COLO668 (cell line): Measurements from ENCODE around the gene MCAT.

ENCODE experiments used
- DNase-seq: peaks from one replicate; lab custom pipeline; 2025; ENCODE audit not compliant: unreplicated experiment; lab: John Stamatoyannopoulos, UW

MCAT gene

DNA sequence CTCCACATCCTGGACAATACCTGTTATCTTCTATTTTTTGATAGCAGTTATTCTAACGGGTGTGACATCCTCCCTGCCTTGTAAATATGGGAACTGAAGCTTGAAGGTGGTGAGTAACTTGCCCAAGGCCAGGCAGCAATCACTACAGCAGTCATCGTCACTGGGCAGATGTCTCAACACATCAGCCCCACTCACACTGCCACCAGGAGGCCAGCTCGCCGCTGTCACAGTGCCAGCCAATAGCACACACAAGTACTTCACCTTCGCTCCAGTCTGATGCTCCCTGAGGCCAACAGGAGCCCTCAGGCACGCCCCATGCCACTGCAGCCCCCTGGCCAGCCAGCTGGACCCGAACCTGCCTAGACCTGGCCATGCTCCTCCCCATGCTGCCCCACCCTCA is 49.1 kb downstream of the MCAT start:
- DNase-seq, result peak; percentile 85

DNA sequence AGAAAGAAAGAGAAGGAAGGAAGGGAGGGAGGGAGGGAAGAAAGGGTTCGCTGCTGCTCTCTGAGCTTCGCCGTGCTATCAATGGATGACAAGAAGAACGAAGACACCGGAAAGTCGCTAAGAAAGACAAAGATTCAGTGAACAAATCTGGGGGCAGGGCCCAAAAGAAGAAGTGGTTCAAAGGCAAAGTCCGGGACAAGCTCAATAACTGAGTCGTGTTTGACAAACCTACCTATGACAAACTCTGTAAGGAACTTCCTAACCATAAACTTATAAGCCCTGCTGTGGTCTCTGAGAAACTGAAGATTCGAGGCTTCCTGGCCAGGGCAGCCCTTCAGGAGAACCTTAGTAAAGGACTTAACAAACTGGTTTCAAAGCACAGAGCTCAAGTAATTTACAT is 51.1 kb downstream of the MCAT start:
- no peak for DNase-seq

DNA sequence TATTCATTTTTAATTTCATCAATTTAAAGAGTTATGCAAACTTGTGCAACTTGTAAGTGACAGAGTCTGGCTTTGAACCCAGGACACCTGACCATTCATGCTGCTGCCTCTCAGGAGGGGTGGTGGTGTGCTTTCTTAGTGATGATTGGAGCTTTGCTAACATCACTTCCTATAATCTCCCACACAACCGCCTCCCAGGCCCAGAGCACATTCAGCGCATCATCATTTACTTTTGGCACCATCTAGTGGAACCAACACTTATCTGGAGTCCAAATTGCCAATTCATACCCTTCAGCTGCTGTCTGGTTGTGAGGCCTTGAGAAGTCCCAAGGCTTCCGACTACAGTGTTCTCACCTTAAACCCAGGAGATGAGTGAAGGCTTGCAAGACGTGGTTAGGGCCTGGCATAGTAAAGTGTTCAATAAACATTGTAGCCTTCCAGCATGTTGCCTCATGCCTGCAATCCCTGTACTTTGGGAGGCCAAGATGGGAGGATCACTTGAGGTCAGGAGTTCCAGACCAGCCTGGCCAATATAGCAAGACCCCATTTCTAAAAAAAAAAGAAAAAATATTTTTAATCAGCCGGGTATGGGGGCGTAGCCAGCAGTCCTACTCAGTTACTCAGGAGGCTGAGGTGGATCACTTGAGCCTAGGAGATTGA is 52.9 kb downstream of the MCAT start:
- peak; percentile 58 for DNase-seq

DNA sequence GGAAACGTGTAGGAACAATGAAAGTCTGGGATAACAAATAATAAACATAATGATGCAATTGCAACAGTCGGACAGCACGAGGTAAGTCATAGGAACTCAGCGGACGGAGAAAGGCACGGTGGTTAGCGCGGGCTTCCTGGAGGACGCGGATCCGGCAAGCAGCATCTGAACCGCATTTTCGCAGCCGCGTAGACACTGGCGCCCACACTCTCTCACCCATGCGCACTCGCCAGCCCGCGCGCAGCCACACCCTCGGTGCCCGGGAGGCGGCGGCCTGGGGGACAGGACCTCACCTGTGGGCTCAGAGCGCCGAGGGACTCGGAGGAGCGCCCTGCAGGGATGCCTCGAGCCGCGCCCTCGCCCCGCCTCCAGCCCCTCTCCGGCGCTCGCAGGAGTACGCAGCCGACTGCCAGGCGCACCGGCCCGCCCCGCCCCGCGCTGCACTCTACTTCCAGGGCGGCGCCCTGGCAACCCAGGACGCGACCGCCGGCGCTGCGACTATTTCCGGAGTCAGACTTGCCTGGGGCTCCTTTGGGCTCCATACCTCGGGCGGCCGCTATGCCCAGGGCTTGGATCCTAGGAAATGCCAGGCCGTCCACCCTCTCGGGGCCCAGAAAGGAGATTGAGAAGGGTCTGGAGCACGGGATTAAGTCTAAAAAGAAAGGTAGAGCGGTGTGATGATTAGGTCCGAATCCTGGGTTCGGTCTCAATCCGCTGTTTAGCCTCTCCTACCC is 54.0 kb downstream of the MCAT start, which contains the start of gene TTLL1:
TTLL1 (minus strand) TSS at position 408 of the 734 bp plus-strand sequence. CDS start 13,805 bp downstream, outside the sequence.
- peak; percentile 96 for DNase-seq

DNA sequence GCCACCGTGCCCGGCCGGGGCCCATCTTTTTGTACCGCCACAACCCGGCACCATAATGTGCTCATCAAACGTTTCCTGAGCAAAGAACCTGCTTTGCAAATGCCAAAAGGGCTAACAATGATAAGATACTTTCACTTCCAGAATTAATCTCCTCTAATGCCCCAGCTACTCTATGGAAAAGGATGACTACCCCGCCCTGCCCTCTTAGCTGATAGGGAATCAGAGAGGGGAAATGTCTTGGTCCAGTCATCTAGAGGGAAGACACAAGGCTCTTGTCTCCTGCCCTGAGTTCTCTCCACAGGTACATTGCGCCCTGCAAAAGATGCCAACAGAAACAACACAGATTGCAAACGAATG is 54.6 kb downstream of the MCAT start:
- no peak for DNase-seq

DNA sequence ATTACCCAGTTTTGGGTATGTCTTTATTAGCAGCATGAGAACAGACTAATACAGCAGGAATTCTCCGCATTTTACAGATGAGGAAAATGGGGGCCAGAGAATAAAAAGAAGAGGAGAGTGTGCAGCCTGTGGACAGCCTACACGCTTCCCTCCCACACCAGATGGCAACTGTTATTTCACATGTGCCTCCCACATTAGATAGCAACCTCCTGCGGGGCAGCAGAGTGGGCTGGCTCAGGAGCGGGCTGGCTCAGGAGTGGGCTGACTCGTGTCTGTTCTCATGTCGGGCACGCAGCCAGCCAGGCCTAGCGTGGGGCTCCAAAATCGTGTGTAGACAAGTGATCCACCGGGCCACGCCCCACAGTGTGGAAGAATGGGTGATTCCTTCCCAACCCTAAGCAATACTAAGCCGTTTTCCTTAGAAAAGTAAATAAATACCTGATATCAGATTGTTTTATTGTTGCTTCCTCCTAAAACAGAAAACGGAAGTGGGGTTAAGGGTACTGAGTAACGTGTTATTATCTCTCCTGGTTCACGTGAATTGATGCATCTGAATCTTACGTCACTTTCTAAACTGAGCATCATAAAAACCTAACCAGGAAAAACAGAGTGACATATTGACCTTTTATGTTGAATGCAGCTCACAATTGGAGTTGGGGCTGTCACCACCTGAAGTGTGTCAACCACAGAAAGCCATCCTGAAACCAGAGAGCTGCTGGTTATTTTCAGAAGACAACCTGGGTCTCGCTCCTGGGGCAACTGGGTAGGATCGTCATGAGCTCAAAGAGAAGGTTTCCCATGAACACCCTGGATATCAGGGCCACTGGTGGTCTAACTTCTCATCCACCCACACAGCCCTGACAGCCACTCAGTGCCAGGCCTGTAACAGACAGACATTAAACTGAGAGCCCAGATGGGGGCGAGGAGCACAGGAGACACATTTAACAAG is 57.3 kb downstream of the MCAT start:
- no peak for DNase-seq
